Mesothelial cell of epicardium (in vitro differentiated cells): ENCODE data around the gene ABCA1. TPM values are rescaled to one million over a fixed set of nuclear protein-coding genes. Genes with fewer than 3 reads are reported as not detected.

Source experiments
- DNase-seq, 2 experiments: peaks; one replicate each; pipeline ENCODE4 v3.0.0; 2021; ENCODE audit warnings: low spot score in 2 of 2; ENCODE audit not compliant: unreplicated experiment in 2 of 2
- H3K27ac Mint-ChIP-seq: 2 replicates; pipeline ENCODE4 v1.8.0; 2021; ENCODE audit warnings: mixed read lengths
- H3K27me3 Mint-ChIP-seq: 2 replicates; pipeline ENCODE4 v1.8.0; 2021; ENCODE audit warnings: low read depth, mixed read lengths
- H3K36me3 Mint-ChIP-seq: 2 replicates; pipeline ENCODE4 v1.8.0; 2021; ENCODE audit warnings: mixed read lengths
- H3K4me1 Mint-ChIP-seq: 2 replicates; pipeline ENCODE4 v1.8.0; 2021; ENCODE audit warnings: mixed read lengths
- H3K4me3 Mint-ChIP-seq: 2 replicates; pipeline ENCODE4 v1.8.0; 2021; ENCODE audit warnings: mild to moderate bottlenecking, moderate library complexity, mixed read lengths
- H3K9me3 Mint-ChIP-seq: 2 replicates; pipeline ENCODE4 v1.8.0; 2021; ENCODE audit warnings: mixed read lengths
- CTCF ChIP-seq: fragments of 200-600 bp; sonication (generic); IDR thresholded peaks from one replicate; pipeline ENCODE4 v1.5.0; 2021; ENCODE audit warnings: antibody characterized with exemption; ENCODE audit not compliant: unreplicated experiment
- total RNA-seq: library from RNA; stranded (reverse); gene quantifications from 3 replicates; pipeline ENCODE4 v1.2.1, GENCODE V29; 2021

ABCA1 gene
- total RNA-seq, 1 donor from 2014 or later = 39.9 TPM

- Mint-ChIP-seq H3K4me3 (no peak overlapping the region), H3K27ac (no peak overlapping the region), H3K36me3 (peaks cover 8% of the 10 kb centered on the region), H3K4me1 (no peaks in the 10 kb centered on the region), H3K9me3 (no peaks in the 10 kb centered on the region), H3K27me3 (no peaks in the 10 kb centered on the region)
- DNase-seq = no peak
- no peak for TF ChIP-seq CTCF
These were observed 37.6 kb downstream of the ABCA1 start for GRCh38 chr9:104890433-104890770.

GRCh38 chr9:104885818-104886709 lies 41.9 kb downstream of the ABCA1 start:
- Mint-ChIP-seq H3K27me3 (no peaks in the 10 kb centered on the region), H3K36me3 (peaks cover 13% of the 10 kb centered on the region), H3K27ac (no peak overlapping the region), H3K4me1 (no peaks in the 10 kb centered on the region), H3K4me3 (no peak overlapping the region), H3K9me3 (no peaks in the 10 kb centered on the region)
- no peak for DNase-seq
- TF ChIP-seq CTCF = no peak

GRCh38 chr9:104883169-104883568 lies 44.8 kb downstream of the ABCA1 start:
- no peak for TF ChIP-seq CTCF
- Mint-ChIP-seq H3K4me3 (no peak overlapping the region), H3K27me3 (no peaks in the 10 kb centered on the region), H3K4me1 (peaks cover 3% of the 10 kb centered on the region), H3K36me3 (peaks cover 13% of the 10 kb centered on the region), H3K27ac (no peak overlapping the region), H3K9me3 (no peaks in the 10 kb centered on the region)
- DNase-seq = no peak

- DNase-seq = no peak
- H3K27me3 Mint-ChIP-seq = no peaks in the 10 kb centered on the region
- no peak for TF ChIP-seq CTCF
- H3K4me1 Mint-ChIP-seq = peaks cover 3% of the 10 kb centered on the region
- H3K9me3 Mint-ChIP-seq = no peaks in the 10 kb centered on the region
- H3K36me3 Mint-ChIP-seq = peaks cover 13% of the 10 kb centered on the region
- H3K27ac Mint-ChIP-seq = no peak overlapping the region
- no peak overlapping the region for H3K4me3 Mint-ChIP-seq
These were observed 45.4 kb downstream of the ABCA1 start for GRCh38 chr9:104882566-104882965.

- Mint-ChIP-seq H3K9me3 (no peaks in the 10 kb centered on the region), H3K27ac (no peak overlapping the region), H3K27me3 (no peaks in the 10 kb centered on the region), H3K4me1 (peaks cover 3% of the 10 kb centered on the region), H3K4me3 (no peak overlapping the region), H3K36me3 (peaks cover 13% of the 10 kb centered on the region)
- no peak for DNase-seq
- TF ChIP-seq CTCF = no peak
These were observed 45.9 kb downstream of the ABCA1 start for GRCh38 chr9:104882086-104882485.
